Panc1 (cell line): ENCODE measurements around the gene BRD9.

Experiments
- POLR2AphosphoS5 ChIP-seq: IDR thresholded peaks from 2 replicates; pipeline ENCODE4 v1.6.1; 2012; ENCODE audit warnings: mild to moderate bottlenecking, low read depth, low read length, moderate library complexity
- TF ChIP-seq, protein P1 (sequence below): fragments of 450-650 bp; IDR thresholded peaks from 2 replicates; pipeline ENCODE4 v1.5.1; 2017; ENCODE audit warnings: mild to moderate bottlenecking

- TF ChIP-seq, protein P1, sequence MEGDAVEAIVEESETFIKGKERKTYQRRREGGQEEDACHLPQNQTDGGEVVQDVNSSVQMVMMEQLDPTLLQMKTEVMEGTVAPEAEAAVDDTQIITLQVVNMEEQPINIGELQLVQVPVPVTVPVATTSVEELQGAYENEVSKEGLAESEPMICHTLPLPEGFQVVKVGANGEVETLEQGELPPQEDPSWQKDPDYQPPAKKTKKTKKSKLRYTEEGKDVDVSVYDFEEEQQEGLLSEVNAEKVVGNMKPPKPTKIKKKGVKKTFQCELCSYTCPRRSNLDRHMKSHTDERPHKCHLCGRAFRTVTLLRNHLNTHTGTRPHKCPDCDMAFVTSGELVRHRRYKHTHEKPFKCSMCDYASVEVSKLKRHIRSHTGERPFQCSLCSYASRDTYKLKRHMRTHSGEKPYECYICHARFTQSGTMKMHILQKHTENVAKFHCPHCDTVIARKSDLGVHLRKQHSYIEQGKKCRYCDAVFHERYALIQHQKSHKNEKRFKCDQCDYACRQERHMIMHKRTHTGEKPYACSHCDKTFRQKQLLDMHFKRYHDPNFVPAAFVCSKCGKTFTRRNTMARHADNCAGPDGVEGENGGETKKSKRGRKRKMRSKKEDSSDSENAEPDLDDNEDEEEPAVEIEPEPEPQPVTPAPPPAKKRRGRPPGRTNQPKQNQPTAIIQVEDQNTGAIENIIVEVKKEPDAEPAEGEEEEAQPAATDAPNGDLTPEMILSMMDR, result no peak
- TF ChIP-seq POLR2AphosphoS5, result no peak
Measured at GRCh38 chr5:905139-905642, 12.6 kb upstream of the BRD9 start.
